ENCODE data around the gene NR2C2.

Gene NR2C2

DNA sequence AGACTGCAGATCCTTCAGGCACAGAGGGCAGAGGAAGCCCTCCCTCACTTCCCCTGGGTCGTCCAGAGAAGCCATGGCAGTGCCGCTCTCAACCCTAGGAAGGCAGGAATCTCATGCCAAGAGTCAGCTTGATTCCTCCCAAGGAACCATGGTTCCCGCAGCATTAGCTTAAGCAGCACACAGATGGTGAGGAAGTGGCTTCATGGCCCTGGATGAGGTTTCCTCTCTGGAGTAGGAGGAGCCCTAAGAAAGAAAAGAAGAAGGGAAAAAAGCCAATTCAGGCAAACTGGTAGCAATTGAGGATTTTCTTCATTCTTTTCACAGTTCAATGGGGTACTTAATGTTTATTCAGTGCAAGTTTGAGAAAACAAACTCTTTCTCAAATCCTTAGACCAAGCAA, 148.7 kb downstream of the NR2C2 start:
- no peak for DNase-seq (ENCODE audit: low read depth)
- TF ChIP-seq, protein P1, sequence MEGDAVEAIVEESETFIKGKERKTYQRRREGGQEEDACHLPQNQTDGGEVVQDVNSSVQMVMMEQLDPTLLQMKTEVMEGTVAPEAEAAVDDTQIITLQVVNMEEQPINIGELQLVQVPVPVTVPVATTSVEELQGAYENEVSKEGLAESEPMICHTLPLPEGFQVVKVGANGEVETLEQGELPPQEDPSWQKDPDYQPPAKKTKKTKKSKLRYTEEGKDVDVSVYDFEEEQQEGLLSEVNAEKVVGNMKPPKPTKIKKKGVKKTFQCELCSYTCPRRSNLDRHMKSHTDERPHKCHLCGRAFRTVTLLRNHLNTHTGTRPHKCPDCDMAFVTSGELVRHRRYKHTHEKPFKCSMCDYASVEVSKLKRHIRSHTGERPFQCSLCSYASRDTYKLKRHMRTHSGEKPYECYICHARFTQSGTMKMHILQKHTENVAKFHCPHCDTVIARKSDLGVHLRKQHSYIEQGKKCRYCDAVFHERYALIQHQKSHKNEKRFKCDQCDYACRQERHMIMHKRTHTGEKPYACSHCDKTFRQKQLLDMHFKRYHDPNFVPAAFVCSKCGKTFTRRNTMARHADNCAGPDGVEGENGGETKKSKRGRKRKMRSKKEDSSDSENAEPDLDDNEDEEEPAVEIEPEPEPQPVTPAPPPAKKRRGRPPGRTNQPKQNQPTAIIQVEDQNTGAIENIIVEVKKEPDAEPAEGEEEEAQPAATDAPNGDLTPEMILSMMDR (conservative IDR thresholded peaks at IDR 0.05; ENCODE audit: low read depth, low read length): no peak
- H3K4me3 ChIP-seq (ENCODE audit: low read depth, low read length): no peak overlapping the region

DNA sequence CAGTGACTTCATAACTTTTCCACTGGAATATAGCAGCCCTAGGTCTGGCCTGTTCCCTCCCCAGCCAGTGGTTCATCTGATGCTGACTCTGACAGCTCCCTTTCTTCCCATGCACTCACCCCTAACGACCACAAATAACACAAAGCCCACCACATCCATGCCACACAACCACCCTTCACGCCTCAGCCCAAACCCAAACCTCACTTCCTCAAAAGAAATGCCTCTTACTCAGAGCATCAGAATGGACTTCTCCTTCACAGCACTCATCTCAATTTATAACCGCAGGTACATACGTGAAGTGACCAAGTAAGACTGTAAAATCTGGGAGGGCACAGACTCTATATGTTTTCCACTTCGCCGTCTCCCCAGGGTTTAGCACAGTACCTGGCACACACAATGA, 150.5 kb downstream of the NR2C2 start:
- DNase-seq (ENCODE audit: low read depth): peak; percentile 10
- TF ChIP-seq, protein P1 (conservative IDR thresholded peaks at IDR 0.05; ENCODE audit: low read depth, low read length): no peak
- peak overlapping the region; percentile 99 for H3K4me3 ChIP-seq (ENCODE audit: low read depth, low read length)
